A673 (cell line): ENCODE data around the gene GMPPA. TPM values are rescaled to one million over a fixed set of nuclear protein-coding genes. Genes with fewer than 3 reads are reported as not detected.
A peak's percentile ranks its signal among the peaks of the same experiment; 100 is the strongest.

Experiments used
- BruUV-seq: library from RNA; stranded (reverse); fragments of 400-500 nt; replicated peaks from 2 replicates; lab custom pipeline; 2021; lab: Mats Ljungman, UMichigan
- CTCF ChIA-PET: fragments of 300-600 bp; sonication (Branson Sonifier 250); formaldehyde crosslinking; loops from one replicate; lab custom pipeline; 2022; ENCODE audit warnings: antibody characterized with exemption; lab: Charles Lee
- POLR2A ChIA-PET: fragments of 300-600 bp; sonication (Branson Sonifier 250); formaldehyde crosslinking; loops from one replicate; lab custom pipeline; 2022; ENCODE audit warnings: antibody characterized with exemption; ENCODE audit not compliant: low non-redundant PET; lab: Charles Lee
- DNase-seq: peaks from one replicate; pipeline ENCODE4 v3.0.0-alpha.2; 2015; ENCODE audit warnings: low spot score
- H3K27ac ChIP-seq: fragments of 200-600 bp; sonication (generic); 2 replicates; pipeline ENCODE4 v1.5.1; 2016; ENCODE audit warnings: mixed run types, low read depth, mild to moderate bottlenecking, mixed read lengths, antibody characterized with exemption, low read length; ENCODE audit not compliant: poor library complexity, severe bottlenecking
- H3K27me3 ChIP-seq: fragments of 200-600 bp; sonication (generic); replicated peaks from 2 replicates; pipeline ENCODE4 v1.6.1; 2017; ENCODE audit warnings: mixed run types, low read depth, mild to moderate bottlenecking, mixed read lengths, antibody characterized with exemption, low read length; ENCODE audit not compliant: insufficient read depth, poor library complexity
- H3K36me3 ChIP-seq: fragments of 200-600 bp; sonication (generic); 2 replicates; pipeline ENCODE4 v1.6.1; 2016; ENCODE audit warnings: mixed run types, mild to moderate bottlenecking, mixed read lengths, antibody characterized with exemption, low read length; ENCODE audit not compliant: insufficient read depth, poor library complexity, severe bottlenecking
- H3K4me1 ChIP-seq: fragments of 200-600 bp; sonication (generic); 2 replicates; pipeline ENCODE4 v1.6.1; 2017; ENCODE audit warnings: mixed run types, mild to moderate bottlenecking, mixed read lengths, antibody characterized with exemption, low read length; ENCODE audit not compliant: insufficient read depth, poor library complexity, severe bottlenecking
- H3K4me3 ChIP-seq: fragments of 200-600 bp; sonication (generic); 2 replicates; pipeline ENCODE4 v1.5.1; 2016; ENCODE audit warnings: low read depth, mixed run types, mild to moderate bottlenecking, mixed read lengths, low read length; ENCODE audit not compliant: poor library complexity, severe bottlenecking
- H3K9me3 ChIP-seq: fragments of 200-600 bp; sonication (generic); 2 replicates; pipeline ENCODE4 v1.6.1; 2016; ENCODE audit warnings: mixed run types, low read depth, mild to moderate bottlenecking, mixed read lengths, antibody characterized with exemption, low read length; ENCODE audit not compliant: poor library complexity, severe bottlenecking
- CTCF ChIP-seq: fragments of 300-800, 200-600 bp; sonication (generic); conservative IDR thresholded peaks from 2 replicates; pipeline ENCODE4 v1.5.1; 2017; ENCODE audit warnings: low read depth, mild to moderate bottlenecking, antibody characterized with exemption, low read length, moderate library complexity, mixed read lengths
- EZH2 ChIP-seq: fragments of 200-600 bp; sonication (generic); IDR thresholded peaks from 2 replicates; pipeline ENCODE4 v1.6.1; 2017; ENCODE audit warnings: borderline replicate concordance, low read depth, mild to moderate bottlenecking, mixed read lengths, antibody characterized with exemption, low read length; ENCODE audit not compliant: poor library complexity, severe bottlenecking
- intact Hi-C: fragments of 100-400 bp; cut with micrococcal nuclease; formaldehyde crosslinking; loops from one replicate; pipeline ENCODE4 v1.10.0; 2022; ENCODE audit not compliant: unreplicated experiment
- total RNA-seq: library from RNA; stranded (reverse); gene quantifications from 2 replicates; pipeline ENCODE4 v1.2.3, GENCODE V29; 2021

Gene GMPPA
- total RNA-seq, 1 experiment from 2014 or later, result 32.1 TPM

GRCh38 chr2:219511547-219512325 lies 13.0 kb downstream of the GMPPA start:
- ChIA-PET CTCF (interaction anchor here (0.6 to 1.3 kb wide), 4 partner anchors 9 to 52 kb away, joined by 4 to 13 read pairs (median 5); a partner anchor contains a TSS), POLR2A (interaction anchor here (0.6 to 0.7 kb wide), 2 partner anchors 9 to 26 kb away, joined by 3 to 4 read pairs; no protein-coding TSS in a partner anchor)
- H3K27ac ChIP-seq, result peak overlapping the region; percentile 69
- BruUV-seq, result no TSS peak
- H3K27me3 ChIP-seq, result no peaks in the 10 kb centered on the region
- intact Hi-C loops, result no loop called here
- H3K36me3 ChIP-seq, result no peaks in the 10 kb centered on the region
- no peaks in the 10 kb centered on the region for H3K9me3 ChIP-seq
- H3K4me1 ChIP-seq, result peaks cover 76% of the 10 kb centered on the region
- DNase-seq, result peak; percentile 64
- TF ChIP-seq EZH2 (no peak), CTCF (no peak)
- no peak overlapping the region for H3K4me3 ChIP-seq

GRCh38 chr2:219512524-219513216 lies 14.0 kb downstream of the GMPPA start:
- intact Hi-C loops, result no loop called here

More at GRCh38 chr2:219512524-219513216, 14.0 kb downstream of the GMPPA start:
- no peaks in the 10 kb centered on the region for H3K27me3 ChIP-seq
- no peaks in the 10 kb centered on the region for H3K36me3 ChIP-seq
- no peak overlapping the region for H3K4me3 ChIP-seq
- no peak for DNase-seq
- ChIA-PET POLR2A (no interaction called here), CTCF (no interaction called here)
- H3K4me1 ChIP-seq, result peaks cover 66% of the 10 kb centered on the region
- peak overlapping the region; percentile 69 for H3K27ac ChIP-seq
- H3K9me3 ChIP-seq, result no peaks in the 10 kb centered on the region
- BruUV-seq, result no TSS peak
- TF ChIP-seq CTCF (no peak), EZH2 (no peak)
